ENCODE data around the gene LDLRAD4.

LDLRAD4 gene

GRCh38 chr18:13273800-13274199 is 55.2 kb downstream of the LDLRAD4 start:
- TF ChIP-seq CTCF (IDR thresholded peaks at IDR 0.05; ENCODE audit: low read depth, low read length), result no peak
- no peak for DNase-seq (ENCODE audit: extremely low read depth, low read depth)

- TF ChIP-seq CTCF (IDR thresholded peaks at IDR 0.05; ENCODE audit: low read depth, low read length), result no peak
Measured at GRCh38 chr18:13275075-13275474, 56.5 kb downstream of the LDLRAD4 start.

GRCh38 chr18:13276530-13277520 is 58.3 kb downstream of the LDLRAD4 start:
- no peak for DNase-seq (ENCODE audit: extremely low read depth, low read depth)
- no peak for TF ChIP-seq CTCF (IDR thresholded peaks at IDR 0.05; ENCODE audit: low read depth, low read length)

More at GRCh38 chr18:13275075-13275474, 56.5 kb downstream of the LDLRAD4 start:
- DNase-seq (ENCODE audit: extremely low read depth, low read depth), result no peak

- no peak for DNase-seq (ENCODE audit: extremely low read depth, low read depth)
- TF ChIP-seq CTCF (IDR thresholded peaks at IDR 0.05; ENCODE audit: low read depth, low read length), result no peak
Measured at GRCh38 chr18:13278062-13278630, 59.6 kb downstream of the LDLRAD4 start.

GRCh38 chr18:13279181-13280069 is 60.9 kb downstream of the LDLRAD4 start:
- no peak for DNase-seq (ENCODE audit: extremely low read depth, low read depth)
- no peak for TF ChIP-seq CTCF (IDR thresholded peaks at IDR 0.05; ENCODE audit: low read depth, low read length)

- DNase-seq (ENCODE audit: extremely low read depth, low read depth), result no peak
- no peak for TF ChIP-seq CTCF (IDR thresholded peaks at IDR 0.05; ENCODE audit: low read depth, low read length)
Measured at GRCh38 chr18:13280070-13280795, 61.7 kb downstream of the LDLRAD4 start.
